Measurements from ENCODE around the gene NOTO.
A peak's percentile ranks its signal among the peaks of the same experiment; 100 is the strongest.

NOTO gene

GRCh38 chr2:73203055-73203681, 794 bp downstream of the NOTO start:
- DNase-seq: no peak

GRCh38 chr2:73205611-73206010, 3.2 kb downstream of the NOTO start:
- no peak for DNase-seq

- DNase-seq: no peak
Observed at GRCh38 chr2:73208258-73208657, 5.9 kb downstream of the NOTO start.

GRCh38 chr2:73210019-73210418, 7.6 kb downstream of the NOTO start:
- DNase-seq: no peak

- DNase-seq: no peak
Observed at GRCh38 chr2:73210696-73211095, 8.3 kb downstream of the NOTO start.

- DNase-seq: no peak
Observed at GRCh38 chr2:73212098-73212447, 9.7 kb downstream of the NOTO start.

- peak; percentile 53 for DNase-seq
Observed at GRCh38 chr2:73212448-73213176, 10.2 kb downstream of the NOTO start.

GRCh38 chr2:73214120-73215035, 12.0 kb downstream of the NOTO start, which contains the start of gene SMYD5:
TSS of gene SMYD5 (plus strand) at chr2:73214245. CDS start at chr2:73214267, 22 bp downstream.
- peak; percentile 87 for DNase-seq

- DNase-seq: no peak
Observed at GRCh38 chr2:73215254-73215653, 12.9 kb downstream of the NOTO start.

- no peak for DNase-seq
Observed at GRCh38 chr2:73217160-73217559, 14.8 kb downstream of the NOTO start.

GRCh38 chr2:73217826-73218225, 15.5 kb downstream of the NOTO start:
- no peak for DNase-seq

GRCh38 chr2:73218298-73218697, 15.9 kb downstream of the NOTO start:
- DNase-seq: no peak

- DNase-seq: no peak
Observed at GRCh38 chr2:73223821-73224220, 21.4 kb downstream of the NOTO start.

- no peak for DNase-seq
Observed at GRCh38 chr2:73225513-73226360, 23.4 kb downstream of the NOTO start.

- no peak for DNase-seq
Observed at GRCh38 chr2:73227086-73227485, 24.7 kb downstream of the NOTO start.

GRCh38 chr2:73228631-73229030, 26.3 kb downstream of the NOTO start:
- DNase-seq: no peak

- peak; percentile 18 for DNase-seq
Observed at GRCh38 chr2:73232403-73233153, 30.2 kb downstream of the NOTO start.

GRCh38 chr2:73233154-73233931, 31.0 kb downstream of the NOTO start, which contains the start of gene PRADC1:
TSS of gene PRADC1 (minus strand) at chr2:73233239. CDS start at chr2:73233160, 79 bp downstream.
- peak; percentile 93 for DNase-seq

- DNase-seq: peak; percentile 89
Observed at GRCh38 chr2:73233932-73234832, 31.8 kb downstream of the NOTO start, which contains the start of gene CCT7. TSS of gene CCT7 (plus strand) at chr2:73234308. CDS start at chr2:73234379, 71 bp downstream.

Data from central memory CD4-positive, alpha-beta T cell (primary cell).